Prostate gland (tissue), 2 donors: Measurements from ENCODE around the gene RPL21.

ENCODE experiments used
- CTCF ChIP-seq, 4 experiments: fragments of 200-600 bp in 2 of 4; fragments of 450-650 bp in 2 of 4; sonication (generic) in 2 of 4; IDR thresholded peaks; 1 replicate in 3 of 4; 2 replicates in 1 of 4; pipeline ENCODE4 v1.5.1; 2016 to 2019; ENCODE audit warnings: antibody characterized with exemption in 4 of 4, mild to moderate bottlenecking in 2 of 4, moderate library complexity in 2 of 4
- POLR2A ChIP-seq: fragments of 450-650 bp; IDR thresholded peaks from one replicate; pipeline ENCODE4 v1.6.1; 2016; ENCODE audit warnings: antibody characterized with exemption, mild to moderate bottlenecking
- POLR2AphosphoS5 ChIP-seq: sonication (generic); formaldehyde crosslinking; IDR thresholded peaks from one replicate; pipeline ENCODE4 v1.6.1; 2017; ENCODE audit warnings: antibody characterized with exemption

GRCh38 chr13:27300941-27301586 is 49.7 kb downstream of the RPL21 start:
- TF ChIP-seq CTCF (IDR thresholded peaks at IDR 0.05): no peak
- TF ChIP-seq POLR2AphosphoS5: no peak
- TF ChIP-seq POLR2A: no peak
